ENCODE data around the gene CAPRIN1.

Gene CAPRIN1

DNA sequence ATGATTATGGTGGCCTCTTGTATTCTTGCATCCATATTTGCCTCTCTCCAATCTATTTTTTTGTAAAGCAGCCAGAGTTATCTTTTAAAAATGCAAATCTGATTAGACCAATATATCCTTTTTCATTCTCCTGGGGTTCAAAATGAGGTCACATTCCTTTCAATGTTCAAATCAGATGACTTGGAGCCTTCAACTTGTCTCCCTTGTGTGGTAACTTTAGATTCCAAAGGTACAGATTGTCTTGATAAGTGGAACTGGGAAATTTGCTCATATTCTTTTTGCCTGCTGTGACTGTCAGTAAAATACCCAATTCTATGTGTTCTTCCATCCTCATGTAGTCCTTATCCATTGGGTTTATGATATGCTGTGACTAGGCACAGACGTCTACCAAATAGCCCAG lies 15.1 kb upstream of the CAPRIN1 start:
- TF ChIP-seq, protein P1, sequence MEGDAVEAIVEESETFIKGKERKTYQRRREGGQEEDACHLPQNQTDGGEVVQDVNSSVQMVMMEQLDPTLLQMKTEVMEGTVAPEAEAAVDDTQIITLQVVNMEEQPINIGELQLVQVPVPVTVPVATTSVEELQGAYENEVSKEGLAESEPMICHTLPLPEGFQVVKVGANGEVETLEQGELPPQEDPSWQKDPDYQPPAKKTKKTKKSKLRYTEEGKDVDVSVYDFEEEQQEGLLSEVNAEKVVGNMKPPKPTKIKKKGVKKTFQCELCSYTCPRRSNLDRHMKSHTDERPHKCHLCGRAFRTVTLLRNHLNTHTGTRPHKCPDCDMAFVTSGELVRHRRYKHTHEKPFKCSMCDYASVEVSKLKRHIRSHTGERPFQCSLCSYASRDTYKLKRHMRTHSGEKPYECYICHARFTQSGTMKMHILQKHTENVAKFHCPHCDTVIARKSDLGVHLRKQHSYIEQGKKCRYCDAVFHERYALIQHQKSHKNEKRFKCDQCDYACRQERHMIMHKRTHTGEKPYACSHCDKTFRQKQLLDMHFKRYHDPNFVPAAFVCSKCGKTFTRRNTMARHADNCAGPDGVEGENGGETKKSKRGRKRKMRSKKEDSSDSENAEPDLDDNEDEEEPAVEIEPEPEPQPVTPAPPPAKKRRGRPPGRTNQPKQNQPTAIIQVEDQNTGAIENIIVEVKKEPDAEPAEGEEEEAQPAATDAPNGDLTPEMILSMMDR (IDR thresholded peaks at IDR 0.05) = no peak

DNA sequence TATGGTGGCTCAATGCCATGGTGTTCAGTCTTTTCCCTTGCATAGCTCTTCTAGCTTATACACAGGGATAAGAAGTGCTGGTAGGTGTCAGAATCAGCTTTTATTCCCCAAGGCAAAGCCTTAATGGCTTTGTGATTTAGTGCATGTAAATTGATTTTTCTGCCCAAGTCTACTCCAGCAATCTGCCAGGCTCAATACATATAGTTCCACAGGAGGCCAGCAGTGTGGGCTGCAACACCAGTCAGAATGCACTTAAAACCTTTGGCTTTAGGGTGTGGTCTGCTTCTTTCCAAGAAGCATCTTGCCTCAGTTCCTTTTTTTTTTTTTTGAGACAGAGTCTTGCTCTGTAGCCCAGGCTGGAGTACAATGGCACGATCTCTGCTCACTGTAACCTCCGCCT lies 14.5 kb upstream of the CAPRIN1 start:
- TF ChIP-seq, protein P1 (IDR thresholded peaks at IDR 0.05) = no peak

DNA sequence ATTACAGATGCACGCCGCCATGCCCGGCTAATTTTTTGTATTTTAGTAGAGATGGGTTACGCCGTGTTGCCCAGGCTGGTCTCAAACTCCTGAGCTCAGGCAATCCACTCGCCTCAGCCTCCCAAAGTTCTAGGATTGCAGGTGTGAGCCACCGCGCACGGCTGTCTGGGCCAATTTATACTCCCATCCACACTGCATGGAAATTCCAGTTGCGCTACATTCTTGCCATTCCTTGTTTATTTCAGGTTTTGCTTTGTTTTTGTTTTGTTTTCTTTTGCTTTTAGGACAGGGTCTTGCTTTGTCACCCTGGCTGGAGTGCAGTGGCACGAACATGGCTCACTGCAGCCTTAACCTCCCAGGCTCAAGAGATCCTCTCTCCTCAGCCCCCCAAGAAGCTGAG lies 11.0 kb upstream of the CAPRIN1 start:
- TF ChIP-seq, protein P1 (IDR thresholded peaks at IDR 0.05) = no peak

DNA sequence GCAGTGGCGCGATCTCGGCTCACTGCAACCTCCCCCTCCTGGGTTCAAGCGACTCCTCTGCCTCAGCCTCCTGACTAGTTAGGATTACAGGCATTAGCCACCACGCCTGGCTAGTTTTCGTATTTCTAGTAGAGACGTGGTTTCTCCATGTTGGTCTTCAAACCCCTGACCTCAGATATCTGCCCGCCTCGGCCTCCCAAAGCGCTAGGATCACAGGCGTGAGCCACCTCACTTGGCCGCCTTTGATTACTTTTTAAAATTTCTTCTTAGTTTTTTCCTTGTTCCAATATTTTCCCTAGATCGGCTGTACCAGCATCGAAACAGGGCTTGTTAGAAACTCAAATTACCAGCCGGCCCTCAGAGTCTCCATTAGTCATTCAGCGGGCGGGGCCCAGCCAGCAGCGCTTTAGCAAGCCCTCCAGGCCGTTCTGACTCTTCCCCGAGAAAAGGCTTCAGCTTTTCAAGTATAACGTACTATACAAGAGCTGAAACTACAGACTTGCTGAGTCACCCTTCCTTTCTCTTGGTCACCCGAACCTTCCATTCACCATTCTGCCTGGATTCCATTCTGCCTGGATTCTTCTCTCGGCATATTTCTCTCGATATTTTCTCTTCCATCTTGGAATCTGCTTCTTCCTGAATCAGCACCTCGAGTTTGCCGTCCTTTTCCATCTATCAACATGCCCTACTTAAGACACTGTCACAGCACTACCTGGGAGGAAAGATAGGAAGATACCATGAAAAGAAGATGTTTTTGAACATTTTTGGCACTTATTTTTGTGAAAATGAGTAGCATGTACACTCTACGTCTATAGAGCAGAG lies 6.7 kb upstream of the CAPRIN1 start:
- TF ChIP-seq, protein P1 (IDR thresholded peaks at IDR 0.05) = no peak

DNA sequence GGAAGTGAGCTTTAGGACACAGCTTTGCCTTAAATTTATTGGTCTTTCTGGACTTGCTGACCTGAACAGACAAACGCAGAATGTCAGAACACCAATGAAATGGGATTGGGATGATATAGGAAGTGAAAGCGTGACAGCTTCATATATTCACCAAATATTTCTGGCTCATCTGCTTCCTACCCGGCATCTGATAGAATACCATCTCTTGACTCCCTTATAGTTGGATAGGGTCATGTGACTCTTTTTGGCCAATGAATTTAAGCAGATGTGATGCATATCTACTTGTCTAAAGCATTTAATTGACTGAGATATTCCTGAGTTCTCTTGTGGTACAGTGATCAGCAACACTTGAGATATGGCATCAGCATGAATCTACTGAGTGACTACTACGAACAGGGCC lies 2.5 kb upstream of the CAPRIN1 start:
- TF ChIP-seq, protein P1 (IDR thresholded peaks at IDR 0.05) = no peak

DNA sequence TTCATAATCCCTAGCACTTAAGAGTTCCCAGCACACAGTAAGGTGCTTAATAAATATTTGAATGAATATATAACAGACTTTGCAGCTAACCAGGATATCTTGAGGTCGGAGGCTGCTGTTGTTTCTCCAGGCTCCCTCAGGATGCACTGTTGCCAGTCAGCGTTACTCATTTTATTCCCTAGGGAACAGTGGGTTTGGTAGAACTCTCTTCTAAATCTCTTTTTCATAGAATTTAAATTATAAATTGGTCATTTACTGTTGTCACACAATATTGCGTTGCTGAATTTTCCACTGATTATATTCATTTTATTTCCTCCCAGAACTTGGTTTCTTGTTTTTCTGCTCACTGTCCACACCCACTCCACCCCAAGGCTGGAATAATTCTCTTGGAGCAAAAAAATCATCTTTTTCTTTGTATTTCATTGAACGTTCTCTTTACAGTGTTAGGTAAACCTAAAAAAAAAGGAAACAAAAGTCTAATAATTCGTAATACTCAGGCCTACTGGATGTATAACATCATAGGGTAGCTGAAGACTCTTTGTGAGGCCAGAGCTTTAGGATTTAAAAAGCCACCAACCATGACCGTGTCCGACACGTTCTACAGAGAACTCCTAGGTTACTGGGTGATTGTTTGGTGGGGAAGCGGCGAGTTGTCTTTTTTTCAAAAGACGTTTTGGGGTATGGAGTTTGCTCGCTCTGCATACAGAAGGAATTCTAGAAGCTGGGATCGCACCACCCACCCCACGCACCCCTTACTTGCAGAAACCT lies 766 bp upstream of the CAPRIN1 start:
- TF ChIP-seq, protein P1 (IDR thresholded peaks at IDR 0.05) = no peak

DNA sequence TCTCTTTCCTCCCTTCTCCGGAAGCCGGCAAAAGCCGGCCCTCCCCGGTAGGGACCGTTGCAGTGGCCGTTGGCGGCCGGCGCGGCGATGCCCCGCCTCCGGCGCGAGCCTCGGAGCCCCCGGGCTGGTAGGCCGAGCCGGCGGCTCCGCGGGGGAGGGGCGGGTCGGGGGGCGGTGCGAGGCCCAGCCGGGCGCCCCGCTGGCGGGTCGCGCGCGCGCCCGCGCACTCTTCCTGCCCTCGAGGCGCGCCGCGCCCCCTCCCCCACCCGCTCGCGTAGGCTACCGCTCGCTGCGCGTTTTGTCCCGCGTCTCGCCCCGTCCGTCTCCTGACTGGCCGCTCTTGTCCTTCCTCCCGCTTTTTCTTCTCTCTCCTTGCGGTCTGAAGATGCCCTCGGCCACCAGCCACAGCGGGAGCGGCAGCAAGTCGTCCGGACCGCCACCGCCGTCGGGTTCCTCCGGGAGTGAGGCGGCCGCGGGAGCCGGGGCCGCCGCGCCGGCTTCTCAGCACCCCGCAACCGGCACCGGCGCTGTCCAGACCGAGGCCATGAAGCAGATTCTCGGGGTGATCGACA lies 591 bp downstream of the CAPRIN1 start:
- TF ChIP-seq, protein P1 (IDR thresholded peaks at IDR 0.05) = no peak

Measured in LNCAP (cell line).